H9 (cell line): Measurements from ENCODE around the gene PPBP. TPM values are rescaled to one million over a fixed set of nuclear protein-coding genes. Genes with fewer than 3 reads are reported as not detected.

Source experiments
- DNase-seq: peaks from one replicate; pipeline ENCODE4 v3.0.0-alpha.2; 2017
- H2AFZ ChIP-seq: one replicate; pipeline ENCODE4 v1.6.1; 2013; ENCODE audit warnings: mild to moderate bottlenecking, low read length, control low read depth, moderate library complexity
- H2AK5ac ChIP-seq: 2 replicates; pipeline ENCODE4 v1.6.1; 2013; ENCODE audit warnings: low read length, control low read depth, mixed read lengths; ENCODE audit not compliant: insufficient read length
- H2BK120ac ChIP-seq: one replicate; pipeline ENCODE4 v1.6.1; 2013; ENCODE audit warnings: low read depth, mild to moderate bottlenecking, low read length, control low read depth, inconsistent platforms; ENCODE audit not compliant: poor library complexity, severe bottlenecking
- H2BK12ac ChIP-seq: 2 replicates; pipeline ENCODE4 v1.6.1; 2013; ENCODE audit warnings: low read length, control low read depth, mixed read lengths, low read depth; ENCODE audit not compliant: insufficient read length
- H2BK15ac ChIP-seq: 2 replicates; pipeline ENCODE4 v1.6.1; 2013; ENCODE audit warnings: low read depth, low read length, control low read depth
- H2BK20ac ChIP-seq: one replicate; pipeline ENCODE4 v1.6.1; 2013; ENCODE audit warnings: low read depth, mild to moderate bottlenecking, low read length, control low read depth, inconsistent platforms; ENCODE audit not compliant: poor library complexity, severe bottlenecking
- H2BK5ac ChIP-seq: 2 replicates; pipeline ENCODE4 v1.6.1; 2013; ENCODE audit warnings: low read length, control low read depth, mixed read lengths; ENCODE audit not compliant: insufficient read length
- H3K14ac ChIP-seq: 2 replicates; pipeline ENCODE4 v1.6.1; 2013; ENCODE audit warnings: low read length, control low read depth; ENCODE audit not compliant: insufficient read depth
- H3K18ac ChIP-seq: 2 replicates; pipeline ENCODE4 v1.6.1; 2013; ENCODE audit warnings: low read depth, mild to moderate bottlenecking, mixed read lengths, low read length, control low read depth; ENCODE audit not compliant: insufficient read length
- H3K23ac ChIP-seq: 2 replicates; pipeline ENCODE4 v1.6.1; 2013; ENCODE audit warnings: low read length, control low read depth, mixed read lengths, low read depth; ENCODE audit not compliant: insufficient read length
- H3K23me2 ChIP-seq: 2 replicates; pipeline ENCODE4 v1.6.1; 2013; ENCODE audit warnings: low read depth, mild to moderate bottlenecking, mixed read lengths, low read length, control low read depth; ENCODE audit not compliant: insufficient read length, poor library complexity, severe bottlenecking
- H3K27ac ChIP-seq: 2 replicates; pipeline ENCODE4 v1.5.1; 2013; ENCODE audit warnings: low read length, control low read depth, mixed read lengths, low read depth; ENCODE audit not compliant: insufficient read length
- H3K27me3 ChIP-seq: 2 replicates; pipeline ENCODE4 v1.6.1; 2013; ENCODE audit warnings: low read length, control low read depth, inconsistent platforms; ENCODE audit not compliant: insufficient read depth
- H3K4ac ChIP-seq: 2 replicates; pipeline ENCODE4 v1.6.1; 2013; ENCODE audit warnings: low read depth, mild to moderate bottlenecking, control low read depth, inconsistent platforms, low read length, moderate library complexity
- H3K4me1 ChIP-seq: 2 replicates; pipeline ENCODE4 v1.6.1; 2013; ENCODE audit warnings: low read length, control low read depth, inconsistent platforms; ENCODE audit not compliant: insufficient read depth
- H3K4me2 ChIP-seq: 2 replicates; pipeline ENCODE4 v1.6.1; 2013; ENCODE audit warnings: low read length, control low read depth, mixed read lengths; ENCODE audit not compliant: insufficient read length, insufficient read depth
- H3K56ac ChIP-seq: 2 replicates; pipeline ENCODE4 v1.6.1; 2013; ENCODE audit warnings: low read depth, mild to moderate bottlenecking, mixed read lengths, low read length, control low read depth; ENCODE audit not compliant: insufficient read length
- H3K79me1 ChIP-seq: 2 replicates; pipeline ENCODE4 v1.6.1; 2013; ENCODE audit warnings: low read depth, mild to moderate bottlenecking, moderate library complexity, low read length, control low read depth, inconsistent platforms; ENCODE audit not compliant: insufficient read depth, poor library complexity, severe bottlenecking
- H3K79me2 ChIP-seq: 2 replicates; pipeline ENCODE4 v1.6.1; 2013; ENCODE audit warnings: low read length, control low read depth, inconsistent platforms; ENCODE audit not compliant: insufficient read depth
- H3K9ac ChIP-seq: 2 replicates; pipeline ENCODE4 v1.6.1; 2013; ENCODE audit warnings: low read length, control low read depth, mixed read lengths; ENCODE audit not compliant: insufficient read length; ENCODE audit errors: extremely low read depth
- H3K9me3 ChIP-seq: one replicate; pipeline ENCODE4 v1.6.1; 2013; ENCODE audit warnings: low read depth, low read length, inconsistent platforms; ENCODE audit not compliant: control insufficient read depth
- H3T11ph ChIP-seq: one replicate; pipeline ENCODE4 v1.6.1; 2013; ENCODE audit warnings: mild to moderate bottlenecking, low read length, control low read depth, inconsistent platforms
- H4K20me1 ChIP-seq: one replicate; pipeline ENCODE4 v1.6.1; 2013; ENCODE audit not compliant: control insufficient read depth, insufficient read length, insufficient read depth
- H4K5ac ChIP-seq: 2 replicates; pipeline ENCODE4 v1.6.1; 2013; ENCODE audit warnings: low read depth, mild to moderate bottlenecking, mixed read lengths, low read length, control low read depth; ENCODE audit not compliant: insufficient read length
- H4K8ac ChIP-seq: replicated peaks from 2 replicates; pipeline ENCODE4 v1.6.1; 2013; ENCODE audit warnings: low read length, control low read depth, mixed read lengths, low read depth; ENCODE audit not compliant: insufficient read length
- H4K91ac ChIP-seq: 2 replicates; pipeline ENCODE4 v1.6.1; 2013; ENCODE audit warnings: low read depth, mild to moderate bottlenecking, moderate library complexity, mixed read lengths, low read length, control low read depth; ENCODE audit not compliant: insufficient read length
- H3K27ac Mint-ChIP-seq, 3 experiments: 2 replicates in 2 of 3; 3 replicates in 1 of 3; pipeline ENCODE4 v1.8.0; 2020 to 2021; ENCODE audit warnings: mixed read lengths in 3 of 3, mild to moderate bottlenecking in 1 of 3, moderate library complexity in 1 of 3
- H3K27me3 Mint-ChIP-seq: 2 replicates; pipeline ENCODE4 v1.8.0; 2021; ENCODE audit warnings: low read depth, mild to moderate bottlenecking, moderate library complexity, mixed read lengths
- H3K36me3 Mint-ChIP-seq, 3 experiments: 2 replicates in 2 of 3; 3 replicates in 1 of 3; pipeline ENCODE4 v1.8.0; 2020 to 2021; ENCODE audit warnings: low read depth in 3 of 3, mixed read lengths in 3 of 3; ENCODE audit not compliant: insufficient read depth in 1 of 3
- H3K4me1 Mint-ChIP-seq, 2 experiments: 2 replicates each; pipeline ENCODE4 v1.8.0; 2020; ENCODE audit warnings: mixed read lengths in 2 of 2
- H3K4me3 Mint-ChIP-seq, 2 experiments: 2 replicates in 1 of 2; 3 replicates in 1 of 2; pipeline ENCODE4 v1.8.0; 2020 to 2021; ENCODE audit warnings: mild to moderate bottlenecking in 2 of 2, mixed read lengths in 2 of 2, moderate library complexity in 1 of 2
- H3K9me3 Mint-ChIP-seq, 2 experiments: 2 replicates in 1 of 2; 3 replicates in 1 of 2; pipeline ENCODE4 v1.8.0; 2020; ENCODE audit warnings: mild to moderate bottlenecking in 2 of 2, mixed read lengths in 2 of 2, moderate library complexity in 1 of 2
- WGBS: extraction: QIAGEN DNeasy Blood & Tissue Kit; methylation state at CpG from one replicate; pipeline ENCODE4 v1.1.7; 2013; ENCODE audit warnings: missing lambda C conversion rate, low lambda C conversion rate, mixed read lengths; ENCODE audit not compliant: insufficient read length; ENCODE audit errors: extremely low coverage; 5-methylcytosine and 5-hydroxymethylcytosine counted together
- total RNA-seq: library from RNA; stranded (reverse); gene quantifications from 2 replicates; pipeline ENCODE4 v1.2.1, GENCODE V29; 2021
- TF ChIP-seq, protein P1 (sequence below): fragments of 200-600 bp; sonication (generic); conservative IDR thresholded peaks from 3 replicates; pipeline ENCODE4 v1.8.0; 2021; ENCODE audit warnings: antibody characterized with exemption, mild to moderate bottlenecking

The PPBP gene
- total RNA-seq, 1 experiment from 2014 or later, result 0.33 TPM

DNA sequence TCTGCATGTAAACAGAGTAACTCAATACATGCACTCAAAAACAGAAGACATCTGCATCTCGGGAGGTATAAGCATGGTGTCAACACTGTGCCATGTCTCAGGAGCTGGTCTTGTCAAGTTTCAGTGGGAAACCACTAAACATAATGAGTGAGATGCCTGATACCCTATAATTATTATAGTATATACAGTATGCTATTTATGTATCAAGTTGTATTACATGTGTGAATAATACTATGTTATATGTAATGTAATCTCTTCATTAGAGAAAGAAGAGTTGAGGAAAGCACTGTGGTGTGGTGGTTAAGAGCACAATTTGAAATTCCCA lies 2.5 kb downstream of the PPBP start:
- no peak overlapping the region for H3K4me2 ChIP-seq
- no peaks in the 10 kb centered on the region for H3K27me3 Mint-ChIP-seq
- no peak overlapping the region for H2AFZ ChIP-seq
- H3K56ac ChIP-seq, result no peak overlapping the region
- H3K4me3 Mint-ChIP-seq, result no peak overlapping the region
- WGBS, result no CpG with 5 or more reads among the region's 1 CpG
- H3K23ac ChIP-seq, result no peak overlapping the region
- H2BK5ac ChIP-seq, result peak overlapping the region; percentile 32
- no peak overlapping the region for H3T11ph ChIP-seq
- H3K79me1 ChIP-seq, result no peaks in the 10 kb centered on the region
- no peaks in the 10 kb centered on the region for H4K20me1 ChIP-seq
- no peak overlapping the region for H4K5ac ChIP-seq
- H3K4ac ChIP-seq, result no peak overlapping the region
- H2BK20ac ChIP-seq, result no peak overlapping the region
- H3K4me1 Mint-ChIP-seq, result peaks cover 52 to 71% of the 10 kb centered on the region in 2 experiments
- H3K9me3 ChIP-seq, result no peaks in the 10 kb centered on the region
- no peaks in the 10 kb centered on the region for H3K27me3 ChIP-seq
- H3K9ac ChIP-seq, result no peak overlapping the region
- no peak overlapping the region for H2BK15ac ChIP-seq
- H3K18ac ChIP-seq, result no peak overlapping the region
- H3K9me3 Mint-ChIP-seq, result peaks cover 0 to 7% of the 10 kb centered on the region in 2 experiments; a peak in 3 of 5 replicates
- no peaks in the 10 kb centered on the region for H3K23me2 ChIP-seq
- H3K4me1 ChIP-seq, result peaks cover 5% of the 10 kb centered on the region; the same call in 1 of the 2 replicates
- H2BK12ac ChIP-seq, result no peak overlapping the region
- peaks cover 0 to 21% (median 14%) of the 10 kb centered on the region in 3 experiments; a peak in 5 of 7 replicates for H3K36me3 Mint-ChIP-seq
- H4K91ac ChIP-seq, result no peak overlapping the region
- peak overlapping the region; percentile 91 for H3K27ac ChIP-seq
- DNase-seq, result no peak
- TF ChIP-seq, protein P1, sequence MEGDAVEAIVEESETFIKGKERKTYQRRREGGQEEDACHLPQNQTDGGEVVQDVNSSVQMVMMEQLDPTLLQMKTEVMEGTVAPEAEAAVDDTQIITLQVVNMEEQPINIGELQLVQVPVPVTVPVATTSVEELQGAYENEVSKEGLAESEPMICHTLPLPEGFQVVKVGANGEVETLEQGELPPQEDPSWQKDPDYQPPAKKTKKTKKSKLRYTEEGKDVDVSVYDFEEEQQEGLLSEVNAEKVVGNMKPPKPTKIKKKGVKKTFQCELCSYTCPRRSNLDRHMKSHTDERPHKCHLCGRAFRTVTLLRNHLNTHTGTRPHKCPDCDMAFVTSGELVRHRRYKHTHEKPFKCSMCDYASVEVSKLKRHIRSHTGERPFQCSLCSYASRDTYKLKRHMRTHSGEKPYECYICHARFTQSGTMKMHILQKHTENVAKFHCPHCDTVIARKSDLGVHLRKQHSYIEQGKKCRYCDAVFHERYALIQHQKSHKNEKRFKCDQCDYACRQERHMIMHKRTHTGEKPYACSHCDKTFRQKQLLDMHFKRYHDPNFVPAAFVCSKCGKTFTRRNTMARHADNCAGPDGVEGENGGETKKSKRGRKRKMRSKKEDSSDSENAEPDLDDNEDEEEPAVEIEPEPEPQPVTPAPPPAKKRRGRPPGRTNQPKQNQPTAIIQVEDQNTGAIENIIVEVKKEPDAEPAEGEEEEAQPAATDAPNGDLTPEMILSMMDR, result no peak
- H2BK120ac ChIP-seq, result no peak overlapping the region
- H3K14ac ChIP-seq, result no peak overlapping the region
- H4K8ac ChIP-seq, result no peak overlapping the region
- no peaks in the 10 kb centered on the region for H3K79me2 ChIP-seq
- H2AK5ac ChIP-seq, result no peak overlapping the region
- peak overlapping the region in 2 of 3 experiments; percentile 92 to 98; a peak in 4 of 7 replicates for H3K27ac Mint-ChIP-seq
